Islet precursor cell (in vitro differentiated cells): Measurements from ENCODE around the gene IRF2BP2.

Experiments
- DNase-seq: peaks from one replicate; pipeline ENCODE4 v3.0.0-alpha.2; 2018

IRF2BP2 gene

GRCh38 chr1:234582681-234583301, 27.2 kb downstream of the IRF2BP2 start:
- DNase-seq: no peak

GRCh38 chr1:234582186-234582585, 27.8 kb downstream of the IRF2BP2 start:
- DNase-seq: no peak

DNA sequence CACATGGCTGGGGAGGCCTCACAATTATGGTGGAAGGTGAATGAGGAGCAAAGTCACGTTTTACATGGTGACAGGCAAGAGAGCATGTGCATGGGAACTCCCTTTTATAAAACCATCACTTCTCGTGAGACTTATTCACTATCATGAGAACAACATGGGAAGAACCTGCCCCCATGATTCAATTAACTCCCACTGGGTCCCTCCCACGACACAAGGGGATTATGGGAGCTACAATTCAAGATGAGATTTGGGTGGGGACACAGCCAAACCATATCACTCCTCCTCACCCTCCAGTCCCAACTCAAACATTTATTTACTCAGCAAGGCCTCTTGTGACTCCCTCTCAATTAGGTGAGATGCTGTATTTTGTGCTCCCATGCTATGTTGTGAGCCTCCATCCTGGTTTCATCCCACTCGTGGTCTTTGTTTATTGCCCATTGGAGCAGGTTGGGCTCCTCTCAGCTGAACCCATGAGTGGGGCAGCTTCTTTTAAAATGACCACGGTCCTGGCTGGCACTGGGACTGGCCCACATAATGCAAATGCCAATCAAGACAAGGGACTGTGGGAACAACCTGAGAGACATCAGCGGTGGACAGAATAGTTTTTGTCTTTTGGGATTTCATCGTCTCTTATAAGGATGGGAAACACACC, 28.8 kb downstream of the IRF2BP2 start:
- DNase-seq: no peak

GRCh38 chr1:234579967-234580366, 30.0 kb downstream of the IRF2BP2 start:
- DNase-seq: no peak

- no peak for DNase-seq
Observed at GRCh38 chr1:234578735-234579134, 31.2 kb downstream of the IRF2BP2 start.

DNA sequence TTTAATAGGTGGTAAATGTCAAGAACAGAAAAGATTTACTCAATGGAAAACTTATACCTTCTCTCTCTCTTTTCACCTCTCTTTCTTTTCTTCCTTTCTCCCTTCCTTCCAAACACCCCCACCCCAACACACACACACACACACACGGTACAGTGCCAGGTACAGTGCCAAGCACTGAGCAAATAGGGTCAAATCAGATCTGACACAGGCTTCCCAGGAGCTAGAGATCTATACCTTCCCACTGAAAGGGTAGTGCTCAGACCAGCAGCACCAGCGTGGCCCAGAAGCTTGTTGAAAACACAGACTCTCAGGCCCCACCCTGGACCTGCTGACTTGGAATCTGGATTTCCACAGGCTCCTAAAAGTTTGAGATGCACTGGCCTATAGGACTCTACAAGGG, 31.9 kb downstream of the IRF2BP2 start:
- DNase-seq: no peak

DNA sequence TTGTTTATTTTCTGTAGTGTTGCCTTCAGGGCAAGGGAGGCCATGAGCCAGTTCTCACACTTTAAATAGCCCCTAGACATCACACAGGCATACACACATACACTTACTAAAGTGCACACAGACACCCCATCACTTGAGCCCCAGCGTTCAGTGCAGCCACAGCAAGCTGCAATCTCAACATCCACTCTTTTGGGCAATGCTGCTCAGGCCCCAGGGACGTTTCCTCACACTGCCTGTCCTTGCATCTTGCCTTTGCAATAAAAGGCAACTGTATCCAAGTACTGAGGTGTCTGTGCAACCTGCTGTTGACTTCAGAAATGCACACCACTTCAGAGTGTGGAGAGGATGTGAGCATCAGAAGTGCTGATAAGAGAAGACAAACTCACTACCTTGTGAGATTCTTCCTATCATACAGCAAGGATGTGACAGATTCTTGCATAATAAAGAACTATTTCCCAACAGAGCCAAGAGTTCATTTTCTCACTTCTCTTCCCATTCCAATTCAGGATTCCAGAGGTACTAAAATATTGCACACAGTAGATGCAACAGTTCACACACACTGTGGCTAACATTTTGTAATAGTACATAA, 36.2 kb downstream of the IRF2BP2 start:
- no peak for DNase-seq

DNA sequence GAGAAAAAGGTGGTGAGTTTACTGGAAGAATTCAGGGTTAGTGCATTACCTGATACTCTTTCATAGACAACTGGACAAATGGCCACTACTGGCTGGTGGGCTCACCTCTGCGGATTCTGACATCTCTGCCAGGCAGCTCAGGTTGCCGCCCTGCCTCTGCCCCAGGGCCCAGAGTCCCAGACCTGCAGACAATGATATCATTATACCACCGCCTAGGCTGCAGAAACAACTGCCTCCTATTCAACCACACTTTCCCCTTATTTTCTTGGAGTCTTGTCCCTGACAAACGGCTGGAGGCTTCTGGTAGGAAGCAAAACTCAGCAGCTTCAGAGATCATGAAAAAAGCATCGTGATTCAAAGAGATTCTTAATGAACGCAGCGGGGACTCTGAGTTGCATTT, 37.0 kb downstream of the IRF2BP2 start:
- peak; percentile 83 for DNase-seq

DNA sequence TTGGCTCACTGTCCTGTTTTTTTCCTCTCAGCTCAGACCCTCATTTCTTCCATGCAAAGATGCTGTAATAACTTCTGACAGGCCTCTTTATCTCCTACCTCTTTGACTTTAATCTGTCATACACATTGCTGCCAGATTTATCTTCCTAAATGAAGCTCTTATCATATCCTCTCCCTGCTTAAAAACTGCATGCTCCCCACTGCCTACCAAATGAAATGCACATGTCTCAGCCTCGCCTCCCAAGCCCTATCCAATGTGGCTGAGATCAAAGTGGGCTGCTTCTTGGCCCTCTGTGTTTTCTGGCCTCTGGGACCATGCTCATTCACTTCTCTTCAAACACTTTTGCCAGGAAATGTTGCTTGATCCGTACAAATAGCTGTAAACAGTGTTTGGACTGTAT, 38.3 kb downstream of the IRF2BP2 start:
- no peak for DNase-seq

- DNase-seq: no peak
Observed at GRCh38 chr1:234570329-234571120, 39.5 kb downstream of the IRF2BP2 start.

DNA sequence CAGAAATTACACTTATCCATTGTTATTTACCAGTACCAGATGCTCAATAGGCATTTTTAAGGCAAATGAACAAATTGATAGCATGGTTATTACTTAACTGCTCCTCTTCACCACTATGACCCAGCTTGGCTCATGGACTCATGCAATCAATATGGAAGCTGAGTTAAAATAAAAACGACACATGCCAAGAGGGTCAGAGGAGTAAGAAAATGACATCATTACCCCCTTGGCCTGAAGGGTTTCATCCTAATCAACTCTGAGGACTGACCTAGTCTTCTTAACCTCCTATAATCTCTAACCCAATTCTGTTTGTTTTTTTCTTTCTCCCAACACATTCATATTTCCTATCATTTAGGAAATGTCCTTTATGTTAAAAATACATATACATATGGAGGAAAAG, 41.6 kb downstream of the IRF2BP2 start:
- DNase-seq: no peak

DNA sequence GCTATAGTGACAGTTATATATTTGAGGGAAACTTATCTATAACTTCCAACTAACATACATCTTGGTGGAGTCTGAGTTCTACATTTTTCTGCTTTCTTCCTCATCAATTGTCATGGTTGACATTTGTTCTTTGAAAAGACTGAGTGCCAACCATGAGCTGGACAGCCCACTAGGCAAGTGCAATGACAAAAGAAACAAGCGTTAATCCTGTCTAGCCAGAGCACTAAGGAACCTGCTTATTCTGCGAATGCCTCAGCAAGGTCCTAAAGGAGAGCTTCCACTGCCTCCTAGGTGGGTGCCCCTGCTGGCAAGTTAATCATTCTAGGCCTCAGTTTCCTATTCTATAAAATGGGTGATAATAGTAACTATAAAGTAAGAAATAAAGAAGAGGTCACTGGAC, 44.8 kb downstream of the IRF2BP2 start:
- no peak for DNase-seq

GRCh38 chr1:234564035-234565029, 45.6 kb downstream of the IRF2BP2 start:
- DNase-seq: peak; percentile 96

DNA sequence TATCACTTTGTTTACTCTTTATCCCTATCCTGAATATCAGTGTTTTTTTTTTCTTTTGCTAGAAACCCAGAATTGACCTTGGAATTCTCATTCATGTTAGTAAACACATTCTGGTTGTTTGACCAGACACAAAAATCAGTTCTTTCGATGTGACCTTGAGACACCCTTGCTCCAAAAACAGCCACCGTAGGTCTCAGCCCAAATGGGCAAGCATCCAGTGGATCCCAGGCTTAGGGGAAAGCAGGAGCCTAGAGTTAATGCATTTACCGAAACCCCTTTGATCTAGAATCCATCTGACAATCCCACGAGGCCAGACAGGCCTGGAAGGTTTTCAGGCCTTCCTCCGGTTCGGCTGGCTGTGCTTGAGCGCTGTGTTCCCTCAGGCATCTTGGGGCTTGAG, 47.6 kb downstream of the IRF2BP2 start:
- DNase-seq: peak; percentile 91

- DNase-seq: peak; percentile 51
Observed at GRCh38 chr1:234561319-234561718, 48.7 kb downstream of the IRF2BP2 start.

GRCh38 chr1:234559902-234560676, 49.9 kb downstream of the IRF2BP2 start:
- DNase-seq: peak; percentile 32

DNA sequence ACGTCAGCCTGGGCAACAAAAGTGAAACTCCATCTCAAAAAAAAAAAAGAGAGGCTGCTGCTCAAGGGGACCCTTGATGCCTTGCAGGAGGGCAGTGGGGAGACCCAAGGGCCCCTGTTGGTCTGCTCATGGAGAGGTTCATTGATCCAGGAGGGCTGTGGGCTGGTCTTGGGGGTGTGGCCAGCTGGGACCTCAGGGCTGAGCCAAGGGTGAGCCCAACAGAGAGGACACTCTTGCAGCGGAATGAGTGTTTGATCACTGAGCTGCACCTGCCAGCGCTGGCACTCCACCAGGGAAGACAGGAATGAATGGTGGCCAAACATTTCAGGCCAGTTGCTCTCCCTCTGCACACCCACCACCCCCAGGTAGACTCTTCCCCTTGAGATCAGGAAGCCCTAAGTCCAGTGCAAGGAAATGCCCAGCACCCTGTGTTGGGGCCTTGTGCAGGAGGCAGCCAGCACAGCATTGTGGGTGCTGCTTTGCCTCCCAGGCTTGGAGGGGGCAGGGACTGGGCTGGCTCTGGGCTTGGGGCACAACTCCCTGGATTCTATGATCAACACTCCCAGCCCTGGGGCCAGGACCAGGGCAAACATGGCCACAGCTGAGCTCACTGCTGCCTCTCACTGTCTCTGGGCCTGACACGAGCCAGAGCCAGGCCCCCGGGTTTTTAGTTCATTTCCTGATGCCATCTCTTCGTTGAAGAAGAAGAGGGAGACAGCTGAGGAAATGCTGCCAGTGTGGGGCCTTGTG, 50.7 kb downstream of the IRF2BP2 start:
- peak; percentile 42 for DNase-seq

DNA sequence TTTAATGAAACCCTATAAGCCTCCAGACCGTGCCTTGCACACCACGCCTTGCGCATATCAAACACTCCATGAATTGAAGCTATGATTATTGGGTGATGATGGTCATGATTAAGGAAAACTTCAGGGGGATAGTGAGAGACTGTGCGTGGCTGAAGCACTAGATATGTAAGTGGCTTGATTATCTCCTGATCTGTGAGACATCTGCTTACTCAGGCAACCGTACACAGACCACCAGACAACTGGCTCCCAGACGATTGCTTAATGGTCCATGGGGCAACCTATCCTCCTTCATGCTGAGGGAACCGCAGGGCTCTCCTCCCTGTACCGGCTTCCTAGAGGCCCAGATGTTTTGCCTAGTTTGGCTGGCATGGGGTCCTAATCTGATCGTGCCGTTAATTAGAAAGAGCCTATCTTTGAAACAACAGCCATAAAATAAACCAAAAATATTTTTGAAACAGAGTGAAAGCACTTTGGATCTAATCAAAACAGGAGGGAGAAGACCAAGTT, 51.6 kb downstream of the IRF2BP2 start:
- peak; percentile 74 for DNase-seq

- DNase-seq: peak; percentile 29
Observed at GRCh38 chr1:234556245-234556943, 53.6 kb downstream of the IRF2BP2 start.
